Heart left ventricle (tissue), 13 donors: ENCODE data around the gene ECEL1.
"Not testable (repeated sequence)": the region's sequence is repeated elsewhere in the genome, so short reads cannot be mapped to it uniquely, and the experiment has no call there.

Experiments
- POLR2A ChIP-seq, 2 donors: fragments of 450-650 bp; IDR thresholded peaks; one replicate each; pipeline ENCODE4 v1.6.1; 2017; ENCODE audit warnings: antibody characterized with exemption in 2 of 2, mild to moderate bottlenecking in 2 of 2, moderate library complexity in 2 of 2
- TF ChIP-seq, protein P1 (sequence below), 12 donors: fragments of 200-600 bp; sonication (generic) in 4 of 12; IDR thresholded peaks; one replicate each; pipeline versions ENCODE4 v1.5.0 to v1.8.0; 2018 to 2022; ENCODE audit warnings: antibody characterized with exemption in 12 of 12, mild to moderate bottlenecking in 5 of 12
- donor health status: ischemic (EF 13 %, LVEDD 7.1; RV severe dilation, severe dysfunction).
- donor health status: DM: no; HTN: yes; CAD: no.
- donor health status: DM: no; HTN: no; CAD: no.
- donor health status: ischemic (EF 25% LVEDD 6.9; RV normal size, moderate dysfunction).
- donor health status: ischemic (EF 25% LVEDD 5.7; RV mildly dilated, moderate dysfunction).
- donor health status: ischemic (EF 35%, LVEDD 5.7; RV mildly dilated, moderate dysfunction).
- donor health status: nonischemic (EF 11% LVEDD 7.7; RV severe dilation, severe dysfunction).
- donor health status: DM: yes; HTN: yes; CAD: no.
- donor health status: PGD.
- donor health status: ischemic (EF 29% LVEDD 5.4; RV normal size, mild dysfunction).
- donor health status: nonischemic (EF 23%, LVEDD 6.1; RV moderate dilation, normal function).

DNA sequence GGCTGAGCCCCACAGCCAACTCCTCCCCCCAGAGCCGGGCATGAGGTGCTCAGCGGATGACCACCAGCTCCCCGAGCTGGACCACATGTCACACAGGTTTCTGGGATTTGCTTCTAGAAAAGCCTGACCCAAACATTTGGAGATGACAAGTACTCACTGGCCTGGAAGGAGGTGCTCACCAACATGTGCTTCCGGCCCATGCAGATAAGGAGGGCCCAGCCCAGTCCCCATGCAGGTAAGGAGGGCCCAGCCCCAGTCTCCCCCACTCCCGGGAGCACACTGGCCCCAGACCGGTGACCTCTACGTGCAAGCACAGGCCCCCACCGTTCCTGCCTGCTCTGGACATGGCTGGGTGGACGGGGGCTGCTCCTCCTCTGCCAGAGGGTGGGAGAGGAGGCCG, 45.7 kb downstream of the ECEL1 start:
- TF ChIP-seq, protein P1, sequence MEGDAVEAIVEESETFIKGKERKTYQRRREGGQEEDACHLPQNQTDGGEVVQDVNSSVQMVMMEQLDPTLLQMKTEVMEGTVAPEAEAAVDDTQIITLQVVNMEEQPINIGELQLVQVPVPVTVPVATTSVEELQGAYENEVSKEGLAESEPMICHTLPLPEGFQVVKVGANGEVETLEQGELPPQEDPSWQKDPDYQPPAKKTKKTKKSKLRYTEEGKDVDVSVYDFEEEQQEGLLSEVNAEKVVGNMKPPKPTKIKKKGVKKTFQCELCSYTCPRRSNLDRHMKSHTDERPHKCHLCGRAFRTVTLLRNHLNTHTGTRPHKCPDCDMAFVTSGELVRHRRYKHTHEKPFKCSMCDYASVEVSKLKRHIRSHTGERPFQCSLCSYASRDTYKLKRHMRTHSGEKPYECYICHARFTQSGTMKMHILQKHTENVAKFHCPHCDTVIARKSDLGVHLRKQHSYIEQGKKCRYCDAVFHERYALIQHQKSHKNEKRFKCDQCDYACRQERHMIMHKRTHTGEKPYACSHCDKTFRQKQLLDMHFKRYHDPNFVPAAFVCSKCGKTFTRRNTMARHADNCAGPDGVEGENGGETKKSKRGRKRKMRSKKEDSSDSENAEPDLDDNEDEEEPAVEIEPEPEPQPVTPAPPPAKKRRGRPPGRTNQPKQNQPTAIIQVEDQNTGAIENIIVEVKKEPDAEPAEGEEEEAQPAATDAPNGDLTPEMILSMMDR (IDR thresholded peaks at IDR 0.05) = not testable (repeated sequence)
- not testable (repeated sequence) for TF ChIP-seq POLR2A (IDR thresholded peaks at IDR 0.05)
